ENCODE data around the gene KIF26A.
"Not testable (repeated sequence)": the region's sequence is repeated elsewhere in the genome, so short reads cannot be mapped to it uniquely, and the experiment has no call there.

The KIF26A gene

DNA sequence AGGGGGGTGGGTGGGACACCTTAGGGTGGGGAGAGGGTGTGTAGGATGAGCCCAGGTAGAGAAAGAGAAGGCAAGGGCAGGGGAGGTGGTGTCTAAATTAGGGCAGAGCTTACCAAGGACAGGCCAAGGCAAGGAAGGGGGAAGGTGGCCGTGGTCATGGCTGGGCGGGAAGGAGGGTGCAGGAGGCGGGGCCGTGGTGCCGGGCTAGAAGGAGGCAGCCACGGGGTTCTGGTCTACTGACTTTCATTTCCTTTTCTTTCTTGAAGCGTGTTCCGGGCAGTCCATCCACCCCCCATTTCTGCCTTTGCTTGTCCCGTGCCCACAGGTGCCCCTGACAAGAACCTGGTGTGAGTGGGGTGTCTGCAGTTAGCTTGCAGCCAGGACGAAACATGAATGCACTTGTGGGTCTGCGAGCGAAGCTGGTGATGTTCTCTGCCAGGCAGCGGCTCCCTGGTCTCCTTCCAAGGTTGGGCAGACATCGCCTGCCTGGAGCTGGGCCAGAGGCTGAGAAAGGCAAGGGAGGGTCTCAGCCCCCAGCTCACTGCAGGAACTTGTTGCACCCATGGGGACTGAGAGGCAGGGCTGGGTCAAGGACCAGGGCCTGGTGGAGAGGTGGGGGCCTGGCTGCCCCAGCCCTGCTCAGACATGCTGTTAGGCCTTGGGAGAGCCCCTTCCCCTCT lies 58.2 kb downstream of the KIF26A start:
- no peak for DNase-seq

DNA sequence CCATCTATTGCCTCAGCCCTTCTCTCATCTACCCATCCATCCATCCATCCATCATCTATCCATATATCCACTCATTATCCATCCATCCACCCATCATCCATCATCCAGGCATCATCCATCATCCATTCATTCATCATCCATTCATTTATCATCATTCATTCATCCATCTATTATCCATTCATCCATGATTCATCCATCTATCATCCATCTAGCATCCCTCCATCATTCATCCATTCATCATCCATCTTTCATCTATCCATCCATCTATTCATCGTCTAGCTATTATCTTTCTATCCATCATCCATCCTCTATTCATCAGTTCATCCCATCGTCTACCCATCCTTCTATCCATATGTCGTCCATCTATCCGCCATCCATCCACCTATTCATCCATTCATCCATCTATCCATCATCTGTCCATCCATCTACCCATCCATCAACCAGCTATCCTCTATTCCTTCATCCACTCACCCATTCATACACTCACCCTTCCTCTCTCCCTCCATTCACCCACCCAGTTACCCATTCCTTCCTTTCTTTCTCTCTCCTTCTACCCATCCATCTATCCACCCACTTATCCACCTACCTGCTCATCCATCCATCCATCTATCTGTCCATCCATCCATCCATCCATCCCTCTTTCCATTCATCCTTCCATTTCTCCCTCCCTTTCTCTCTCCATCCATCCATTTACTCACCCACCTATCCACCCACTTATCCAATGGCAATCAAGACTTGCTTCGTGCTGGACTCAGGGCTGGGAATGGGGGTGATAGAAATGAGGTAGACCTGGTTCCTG lies 59.3 kb downstream of the KIF26A start:
- no peak for DNase-seq

DNA sequence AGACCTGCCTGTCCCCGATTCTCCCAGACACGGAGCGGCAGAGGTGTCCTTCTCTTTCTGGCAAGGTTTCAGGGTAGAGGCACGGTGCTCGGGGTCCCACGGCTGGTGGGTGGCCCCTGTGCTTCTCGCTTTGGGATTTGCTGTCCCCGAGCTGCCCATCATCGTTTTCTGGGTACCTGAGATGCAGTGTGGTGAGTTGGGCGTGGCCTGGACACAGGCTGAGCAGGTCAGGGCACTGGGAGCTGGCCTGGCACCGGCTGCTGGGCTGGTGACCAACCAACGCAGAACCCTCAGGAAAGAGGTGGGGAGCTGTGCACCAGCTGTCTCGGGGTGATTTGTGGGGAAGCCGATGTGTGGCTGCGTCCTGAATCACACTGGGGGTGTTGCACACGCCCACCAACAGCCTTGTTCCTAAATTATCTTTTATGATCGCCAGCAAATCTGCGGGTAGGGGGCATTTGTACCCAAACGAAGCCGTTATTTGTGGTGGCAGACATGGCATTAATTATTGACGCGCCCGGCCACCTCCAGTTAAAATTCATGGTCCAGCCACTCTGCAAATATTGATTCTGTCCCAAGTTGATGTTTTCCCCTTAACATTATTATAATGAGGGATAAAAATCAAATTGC lies 61.0 kb downstream of the KIF26A start:
- DNase-seq: no peak

DNA sequence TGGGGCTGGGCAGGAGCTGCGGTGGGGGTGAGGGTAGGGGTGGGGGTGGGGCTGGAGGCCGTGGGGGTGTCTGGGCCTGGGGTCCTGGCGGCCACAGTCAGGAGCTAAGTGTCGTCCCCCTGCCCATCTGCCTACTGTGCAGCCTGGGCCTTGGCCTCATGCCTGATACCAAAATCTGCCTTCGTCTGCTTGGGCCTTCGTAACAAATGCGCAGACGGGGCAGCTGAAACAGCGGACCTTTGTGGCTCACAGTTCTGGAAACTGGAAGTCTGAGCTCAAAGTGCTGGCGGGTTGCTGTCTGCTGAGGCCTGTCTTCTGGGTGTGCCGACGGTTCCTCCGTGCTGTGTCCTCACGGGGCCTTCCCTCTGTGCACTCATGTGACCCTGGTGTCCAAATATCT lies 61.7 kb downstream of the KIF26A start:
- DNase-seq: no peak

DNA sequence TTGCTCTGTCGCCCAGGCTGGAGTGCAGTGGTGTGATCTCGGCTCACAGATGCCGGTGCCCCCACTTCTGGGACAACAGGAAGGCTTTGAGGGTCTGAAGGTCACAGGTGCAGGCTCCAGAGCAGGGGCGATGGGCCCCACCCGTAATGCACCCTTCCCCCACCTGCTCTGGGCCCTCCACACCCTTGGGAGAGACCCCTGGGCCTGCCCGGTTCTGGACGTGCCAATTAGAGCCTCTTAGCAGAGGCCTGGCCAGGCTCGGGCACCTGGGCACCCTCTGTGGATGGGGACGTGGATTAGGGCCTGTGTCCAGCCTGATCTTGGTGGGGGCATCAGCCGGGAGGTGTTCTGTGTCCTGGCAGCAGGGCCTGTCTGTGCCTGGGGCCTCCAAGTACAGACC lies 62.2 kb downstream of the KIF26A start:
- no peak for DNase-seq

DNA sequence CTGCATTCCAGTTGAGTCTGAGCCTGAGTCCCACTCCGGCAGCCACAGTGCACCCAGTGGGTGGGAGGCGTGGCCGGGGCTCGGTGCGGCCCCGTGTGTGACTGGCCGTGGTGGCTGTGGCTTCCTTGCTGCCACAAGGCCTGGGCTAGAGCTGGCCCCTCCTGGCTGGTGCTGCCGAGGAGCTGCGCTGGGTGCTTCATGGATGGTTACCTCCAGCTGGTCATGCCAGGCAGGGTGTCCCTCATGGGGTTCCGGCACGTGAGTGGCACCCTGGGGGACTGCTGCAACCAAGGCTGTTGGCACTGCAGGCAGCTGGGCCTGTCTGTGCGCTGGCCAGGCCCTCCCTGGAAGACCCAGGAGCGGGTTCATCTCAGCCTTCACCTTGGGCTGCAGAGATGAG lies 62.7 kb downstream of the KIF26A start:
- no peak for DNase-seq

DNA sequence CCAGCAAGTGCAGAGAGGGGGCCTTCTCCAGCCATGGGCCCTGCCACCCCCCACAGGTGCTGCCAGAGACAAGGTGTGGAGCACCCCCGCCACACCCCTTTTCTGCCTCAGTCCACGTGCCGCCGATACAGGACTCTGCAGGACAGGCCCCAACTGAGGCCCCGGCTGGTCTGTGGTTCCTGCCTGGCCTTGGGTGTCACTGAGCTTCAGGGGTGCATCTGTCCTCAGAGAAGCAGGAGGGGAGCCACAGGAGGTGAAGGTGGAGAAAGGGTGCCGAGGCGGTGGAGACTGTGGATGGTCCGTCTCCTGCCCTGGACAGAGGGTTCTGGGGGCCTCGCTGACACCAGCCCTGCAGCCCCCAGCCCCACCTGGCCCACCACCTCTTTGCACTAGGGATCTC lies 63.1 kb downstream of the KIF26A start:
- DNase-seq: no peak

DNA sequence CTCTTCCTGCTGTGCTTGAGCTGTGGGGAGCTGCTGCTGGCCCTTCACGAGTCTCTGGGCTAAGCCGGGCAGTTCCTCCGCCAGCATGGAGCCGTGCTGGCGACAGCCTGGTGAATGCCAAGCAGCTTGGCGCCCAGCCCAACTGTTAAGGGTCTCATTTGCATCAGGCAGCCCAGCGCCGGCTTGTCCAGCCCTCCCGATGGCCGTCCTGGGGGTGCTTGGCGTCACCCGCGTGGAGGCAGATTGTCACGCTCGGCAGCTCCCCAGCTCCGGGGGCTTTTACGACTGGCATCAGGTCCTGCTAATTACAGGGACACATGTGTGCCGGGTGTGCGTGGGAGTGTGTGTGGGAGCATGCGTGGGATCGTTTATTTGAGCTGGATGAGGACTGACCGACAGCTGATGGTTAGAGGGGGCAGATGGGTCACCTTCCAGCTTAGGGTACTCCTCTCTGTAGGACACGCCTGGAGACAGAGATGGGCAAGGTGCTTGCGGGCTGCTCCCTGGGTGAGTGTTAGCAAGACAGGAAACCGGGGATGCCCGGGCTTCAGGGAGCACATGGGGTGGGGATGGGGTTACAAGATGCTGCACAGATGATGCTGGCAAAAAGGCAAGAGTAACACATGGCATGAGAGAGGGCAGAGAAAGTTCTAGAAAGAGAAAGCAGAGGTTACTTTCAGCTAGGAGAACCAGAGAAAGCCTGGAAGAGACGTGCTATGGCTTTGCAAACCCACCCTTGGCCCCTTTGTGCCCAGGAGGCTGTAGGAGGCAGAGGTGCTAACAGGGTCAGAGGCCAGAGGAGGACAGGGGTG lies 64.1 kb downstream of the KIF26A start:
- no peak for DNase-seq

DNA sequence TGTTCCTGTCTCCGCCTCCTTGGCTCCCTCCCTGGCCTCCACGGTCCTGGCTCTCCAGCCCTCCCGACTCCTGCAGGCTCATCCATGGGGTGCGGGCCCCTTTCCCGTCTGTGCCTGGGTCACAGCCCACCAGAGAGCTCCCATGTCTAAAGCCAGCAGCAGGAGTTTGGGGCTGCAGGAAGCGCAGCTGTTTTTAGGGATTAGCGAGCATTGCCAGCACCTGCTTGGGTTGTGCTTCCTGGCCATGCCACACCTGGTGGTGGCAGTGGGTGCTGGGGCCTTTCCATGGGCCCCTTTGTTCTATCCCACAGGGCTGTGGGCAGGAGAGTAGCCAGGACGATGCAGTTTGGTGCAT lies 64.7 kb downstream of the KIF26A start:
- no peak for DNase-seq

DNA sequence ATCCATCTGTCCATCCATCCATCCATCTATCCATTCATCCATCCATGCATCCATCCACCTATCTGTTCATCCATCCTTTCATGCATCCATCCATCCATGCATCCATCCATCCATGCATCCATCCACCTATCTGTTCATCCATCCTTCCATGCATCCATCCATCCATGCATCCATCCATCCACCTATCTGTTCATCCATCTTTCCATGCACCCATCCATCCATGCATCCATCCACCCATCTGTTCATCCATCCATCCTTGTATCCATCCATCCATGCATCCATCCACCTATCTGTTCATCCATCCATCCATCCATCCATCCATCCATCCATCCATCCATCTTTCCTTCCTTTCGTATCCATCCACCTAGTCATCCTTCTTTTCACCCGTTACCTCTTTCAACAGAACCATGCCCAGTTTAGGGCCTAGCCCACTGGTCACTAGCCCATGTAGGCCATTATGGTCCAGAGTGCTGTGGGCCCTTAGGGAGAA lies 66.3 kb downstream of the KIF26A start:
- DNase-seq: no peak

DNA sequence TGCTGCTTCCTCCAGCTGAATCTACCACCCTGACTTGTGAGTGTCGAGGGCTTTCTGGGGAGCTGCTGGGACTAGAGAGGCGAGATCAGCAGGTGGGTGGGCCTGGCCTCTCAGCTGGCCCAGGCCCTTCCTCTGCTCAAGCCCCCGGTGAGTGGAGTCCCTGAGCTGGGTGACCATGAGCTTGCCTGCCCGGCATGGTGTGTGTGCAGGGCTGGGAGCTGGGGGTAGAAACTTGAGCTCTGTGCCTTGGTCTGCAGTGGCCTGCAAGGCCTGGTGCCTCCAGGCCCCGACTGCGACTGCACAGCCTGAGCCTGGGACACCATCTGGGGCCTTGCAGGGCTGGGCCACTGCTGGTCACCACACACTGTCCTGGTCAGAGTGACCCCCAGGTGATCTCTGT lies 67.4 kb downstream of the KIF26A start:
- no peak for DNase-seq

DNA sequence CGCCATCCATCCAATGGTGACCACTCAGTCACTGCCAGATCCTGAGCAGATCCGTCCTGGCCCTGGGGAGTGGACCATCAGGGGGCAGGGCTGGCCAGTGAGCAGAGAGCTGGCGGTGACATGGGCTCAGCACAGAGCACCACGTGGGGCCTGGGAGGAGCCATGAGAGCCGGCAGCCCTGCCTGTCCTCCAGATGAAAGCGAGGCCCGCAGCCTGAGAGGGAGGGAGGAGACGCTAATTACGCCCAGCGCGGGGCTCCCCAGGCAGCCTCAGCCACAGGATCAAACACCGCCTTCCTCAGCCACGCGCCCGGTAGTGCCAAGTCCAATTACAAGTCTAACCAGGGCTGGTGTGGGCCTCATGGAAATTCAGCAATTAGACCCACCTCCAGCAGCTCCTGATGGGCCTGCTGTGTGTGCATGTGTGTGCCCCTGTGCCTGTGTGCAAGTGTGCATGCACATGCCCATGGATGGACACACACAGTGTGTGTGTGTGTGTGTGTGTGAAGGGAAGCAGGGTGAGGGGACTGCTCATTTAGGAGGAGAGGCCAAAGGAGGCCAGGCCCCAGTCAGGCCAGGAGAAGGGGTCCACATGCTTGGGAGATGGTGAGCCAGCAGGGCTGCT lies 68.0 kb downstream of the KIF26A start:
- no peak for DNase-seq

DNA sequence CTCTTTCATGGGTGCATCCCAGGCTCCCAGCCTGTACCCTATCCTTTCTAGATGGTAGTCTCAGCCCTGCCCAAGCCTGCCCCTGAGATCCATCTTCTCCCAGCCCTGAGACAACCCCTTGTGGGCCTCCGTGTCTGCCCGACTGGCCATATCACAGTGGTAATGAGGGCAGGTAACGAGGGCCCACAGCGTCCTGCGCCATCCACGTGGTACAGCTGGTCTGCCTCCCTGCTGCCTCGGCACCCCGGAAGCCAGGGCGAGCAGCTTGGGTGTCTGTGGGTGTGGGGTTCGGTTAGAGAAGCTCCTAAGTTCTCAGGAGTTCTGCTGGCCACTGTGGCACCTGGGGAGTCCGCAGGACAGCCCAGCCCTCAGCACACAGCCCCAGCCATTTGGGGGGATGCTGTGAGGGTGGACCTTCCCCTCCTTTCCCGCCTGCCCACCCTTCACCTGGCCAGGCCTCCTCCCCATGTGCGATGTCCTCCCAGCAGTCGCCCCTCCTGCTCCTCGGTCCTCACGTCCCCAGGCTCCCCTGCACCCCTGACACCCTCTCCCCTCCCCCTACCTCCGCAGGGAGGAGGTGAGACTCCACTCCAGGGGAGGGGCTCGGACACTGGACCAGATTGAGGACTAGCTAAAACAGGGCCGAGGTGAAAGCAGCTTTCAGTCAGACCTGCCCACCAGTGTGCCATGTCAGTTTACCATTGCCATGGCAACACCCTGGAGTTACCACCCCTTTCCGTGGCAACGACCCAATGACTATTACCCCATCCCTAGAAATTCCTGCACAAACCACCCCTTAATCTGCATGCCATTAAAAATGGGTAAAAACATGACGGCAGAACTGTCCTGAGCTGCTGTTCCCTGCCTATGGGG lies 69.0 kb downstream of the KIF26A start:
- DNase-seq: no peak

DNA sequence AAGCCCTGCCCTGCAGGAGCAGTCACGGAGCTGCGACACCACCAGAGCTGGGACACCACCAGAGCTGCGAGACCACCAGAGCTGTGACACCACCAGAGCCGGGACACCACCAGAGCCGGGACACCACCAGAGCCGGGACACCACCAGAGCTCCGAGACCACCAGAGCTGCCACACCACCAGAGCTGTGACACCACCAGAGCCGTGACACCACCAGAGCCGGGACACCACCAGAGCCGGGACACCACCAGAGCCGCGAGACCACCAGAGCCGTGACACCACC lies 69.6 kb downstream of the KIF26A start:
- not testable (repeated sequence) for DNase-seq

DNA sequence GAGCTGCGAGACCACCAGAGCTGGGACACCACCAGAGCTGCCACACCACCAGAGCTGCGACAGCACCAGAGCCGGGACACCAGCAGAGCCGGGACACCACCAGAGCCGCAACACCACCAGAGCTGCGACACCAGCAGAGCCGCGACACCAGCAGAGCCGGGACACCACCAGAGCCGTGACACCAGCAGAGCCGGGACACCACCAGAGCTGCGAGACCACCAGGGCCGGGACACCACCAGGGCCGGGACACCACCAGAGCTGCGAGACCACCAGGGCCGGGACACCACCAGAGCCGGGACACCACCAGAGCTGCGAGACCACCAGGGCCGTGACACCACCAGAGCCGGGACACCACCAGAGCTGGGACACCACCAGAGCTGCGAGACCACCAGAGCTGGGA lies 69.9 kb downstream of the KIF26A start:
- DNase-seq: not testable (repeated sequence)

DNA sequence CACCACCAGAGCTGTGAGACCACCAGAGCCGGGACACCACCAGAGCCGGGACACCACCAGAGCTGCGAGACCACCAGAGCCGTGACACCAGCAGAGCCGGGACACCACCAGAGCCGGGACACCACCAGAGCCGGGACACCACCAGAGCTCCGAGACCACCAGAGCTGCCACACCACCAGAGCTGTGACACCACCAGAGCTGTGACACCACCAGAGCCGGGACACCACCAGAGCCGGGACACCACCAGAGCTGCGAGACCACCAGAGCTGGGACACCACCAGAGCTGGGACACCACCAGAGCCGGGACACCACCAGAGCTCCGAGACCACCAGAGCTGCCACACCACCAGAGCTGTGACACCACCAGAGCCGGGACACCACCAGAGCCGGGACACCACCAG lies 70.7 kb downstream of the KIF26A start:
- DNase-seq: not testable (repeated sequence)

DNA sequence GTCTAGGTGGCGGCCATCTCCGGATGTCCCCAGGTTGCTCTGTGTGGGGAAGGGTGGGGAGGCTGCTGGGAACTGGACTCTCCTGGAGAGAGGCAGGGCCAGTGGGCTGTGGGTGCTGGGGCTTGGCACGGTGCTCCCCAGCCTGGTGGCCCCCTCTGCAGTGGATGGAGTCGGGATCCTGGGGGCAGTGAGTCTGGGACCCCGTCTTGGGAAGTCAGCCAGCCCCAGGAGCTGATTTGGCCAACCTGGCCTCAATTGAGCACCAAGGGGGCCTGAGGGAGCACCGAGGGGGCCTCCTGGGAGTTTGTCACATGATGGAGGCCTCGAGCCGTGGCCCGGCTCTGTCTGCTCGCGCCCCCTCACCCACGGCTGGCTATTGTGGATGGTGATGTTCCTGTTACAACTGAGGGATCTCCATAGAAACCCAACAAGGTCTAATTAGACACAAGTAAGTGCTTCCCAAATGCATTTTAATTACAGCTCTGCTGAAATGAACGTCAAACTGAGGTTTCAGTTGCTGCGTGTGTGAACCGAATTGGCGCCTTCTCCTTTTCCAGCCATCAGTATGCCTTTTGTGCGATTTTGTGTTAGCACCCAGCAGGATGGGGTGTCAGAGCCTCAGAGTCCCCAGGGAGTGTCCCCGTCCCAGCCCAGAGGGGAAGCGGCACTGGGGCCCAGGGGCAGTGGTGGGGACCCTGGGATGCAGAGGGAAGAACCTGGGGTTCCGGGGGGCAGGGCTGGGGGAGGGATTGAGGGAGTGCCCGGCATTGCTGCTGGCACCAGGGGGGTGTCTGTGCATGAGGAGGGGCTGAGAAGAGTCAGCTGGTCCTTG lies 71.8 kb downstream of the KIF26A start:
- no peak for DNase-seq

DNA sequence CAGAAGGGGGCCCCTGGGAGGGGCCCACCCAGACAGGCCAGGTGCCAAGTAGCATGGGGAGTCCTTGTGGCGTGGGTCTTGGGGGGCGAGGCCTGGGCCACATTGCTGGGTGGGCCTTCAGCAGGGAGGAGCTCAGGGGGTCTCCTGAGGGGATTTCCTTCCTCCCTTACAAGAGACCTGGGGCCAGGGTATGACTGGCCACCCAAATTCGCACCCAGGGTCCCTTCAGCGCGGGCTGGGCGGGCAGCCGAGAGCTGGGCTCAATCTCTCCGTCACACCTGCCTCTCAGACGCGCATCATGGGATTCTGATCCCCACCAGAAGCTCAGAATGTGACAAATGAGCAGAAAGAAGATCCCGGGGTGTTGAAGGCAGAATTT lies 72.4 kb downstream of the KIF26A start:
- no peak for DNase-seq

DNA sequence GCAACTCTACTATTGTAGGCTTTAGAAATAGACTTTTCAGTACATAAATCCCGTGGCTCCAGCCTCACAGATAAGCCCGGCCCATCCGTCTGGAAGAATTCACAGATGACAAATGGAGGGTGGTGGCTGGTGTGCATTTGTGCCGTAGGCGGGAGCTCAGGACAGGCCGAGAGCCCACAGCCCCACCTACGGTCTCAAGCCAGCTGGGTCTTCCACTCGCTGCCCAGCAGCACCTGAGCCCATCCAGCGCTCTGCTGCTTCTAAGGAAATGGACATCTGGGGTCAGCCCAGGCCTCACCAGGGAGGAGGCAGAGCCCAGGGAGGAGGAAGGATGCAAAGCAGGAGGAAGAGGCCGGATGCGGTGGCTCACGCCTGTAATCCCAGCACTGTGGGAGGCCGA lies 72.8 kb downstream of the KIF26A start:
- DNase-seq: no peak

DNA sequence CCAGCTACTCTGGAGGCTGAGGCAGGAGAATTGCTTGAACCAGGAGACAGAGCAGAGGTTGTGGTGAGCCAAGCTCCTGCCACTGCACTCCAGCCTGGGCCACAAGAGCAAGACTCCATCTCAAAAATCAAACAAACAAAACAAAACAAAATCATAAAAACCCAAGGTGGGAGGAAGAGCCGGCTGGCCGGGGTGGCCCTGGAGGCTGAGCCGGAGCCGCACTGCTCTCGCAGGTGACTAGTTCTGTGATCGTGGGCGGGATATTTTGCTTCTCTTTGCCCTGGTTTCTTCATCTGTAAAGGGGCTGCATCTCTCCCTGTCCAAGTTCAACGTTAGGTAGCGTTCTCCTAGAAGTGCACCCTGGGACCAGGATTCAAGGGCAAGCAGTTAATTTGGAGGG lies 73.4 kb downstream of the KIF26A start:
- no peak for DNase-seq

All from kidney glomerular epithelial cell (primary cell).